ENCODE data around the gene BMP10. TPM values are rescaled to one million over a fixed set of nuclear protein-coding genes. Genes with fewer than 3 reads are reported as not detected.

BMP10 gene
- total RNA-seq, 1 experiment from 2014 or later: not detected

DNA sequence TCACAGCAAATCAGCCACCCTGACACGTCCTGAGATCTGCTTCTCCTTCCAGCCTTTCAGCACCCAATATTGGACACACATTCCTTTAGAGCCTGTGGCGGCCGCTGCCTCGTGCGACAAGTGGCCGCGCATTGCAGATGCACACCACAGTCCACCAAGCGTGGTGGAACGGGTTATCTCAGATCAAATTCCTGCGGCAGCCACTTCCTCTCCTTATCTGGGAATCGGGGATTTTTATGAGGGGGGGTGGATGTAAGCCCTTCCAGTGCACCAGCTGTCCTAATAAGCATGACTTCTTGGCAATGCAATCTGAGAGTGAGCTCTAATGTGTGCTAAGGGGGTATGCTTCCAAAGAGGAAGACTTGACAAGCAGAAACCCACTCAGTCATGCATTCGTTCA is 18.3 kb upstream of the BMP10 start:
- Histone ChIP-seq H3K4me2 (ENCODE audit: low read length) (no peak overlapping the region), H2AFZ (ENCODE audit: low read depth, low read length, poor library complexity, severe bottlenecking) (no peak overlapping the region), H3K27me3 (ENCODE audit: insufficient read depth, low read length) (no peaks in the 10 kb centered on the region), H3K4me3 (replicated peaks in 1 of 2; ENCODE audit: low read depth in 1 of 2, low read length in 2 of 2) (no peak overlapping the region), H3K4me1 (ENCODE audit: control insufficient read depth in 1 of 2, insufficient read depth in 2 of 2, low read length in 2 of 2) (no peaks in the 10 kb centered on the region), H3K9me2 (ENCODE audit: insufficient read depth) (no peaks in the 10 kb centered on the region), H3K9me3 (ENCODE audit: control insufficient read depth in 1 of 2, insufficient read depth in 1 of 2, low read depth in 1 of 2, low read length in 2 of 2) (no peaks in the 10 kb centered on the region), H3K36me3 (ENCODE audit: control insufficient read depth in 1 of 2, insufficient read depth in 2 of 2, low read length in 2 of 2) (no peaks in the 10 kb centered on the region), H3K27ac (ENCODE audit: low read depth, low read length) (no peak overlapping the region), H3K79me2 (ENCODE audit: insufficient read depth, low read length) (no peaks in the 10 kb centered on the region), H3K9ac (ENCODE audit: low read length) (no peak overlapping the region), H4K20me1 (ENCODE audit: insufficient read depth) (no peaks in the 10 kb centered on the region)
- POLR2A ChIA-PET: no interaction called here
- DNase-seq (ENCODE audit: low read depth, low spot score) (no peak), ATAC-seq (no peak)
- TF ChIP-seq CBX3 (IDR thresholded peaks at IDR 0.05; ENCODE audit: low read depth) (no peak), YY1 (IDR thresholded peaks at IDR 0.05; ENCODE audit: extremely low read depth, insufficient replicate concordance, low read depth, low read length) (no peak), ZFX (IDR thresholded peaks at IDR 0.05) (no peak), CEBPB (IDR thresholded peaks at IDR 0.05; ENCODE audit: low read depth) (no peak), JUND (IDR thresholded peaks at IDR 0.05) (no peak), ELF1 (IDR thresholded peaks at IDR 0.05; ENCODE audit: borderline replicate concordance, low read depth) (no peak), SRF (IDR thresholded peaks at IDR 0.05; ENCODE audit: low read depth) (no peak), POLR2AphosphoS5 (IDR thresholded peaks at IDR 0.05; ENCODE audit: low read depth, low read length) (no peak), POLR2A (IDR thresholded peaks at IDR 0.05; ENCODE audit: borderline replicate concordance, extremely low read depth, insufficient read depth, insufficient read length) (no peak)
- TF ChIP-seq, protein P1, sequence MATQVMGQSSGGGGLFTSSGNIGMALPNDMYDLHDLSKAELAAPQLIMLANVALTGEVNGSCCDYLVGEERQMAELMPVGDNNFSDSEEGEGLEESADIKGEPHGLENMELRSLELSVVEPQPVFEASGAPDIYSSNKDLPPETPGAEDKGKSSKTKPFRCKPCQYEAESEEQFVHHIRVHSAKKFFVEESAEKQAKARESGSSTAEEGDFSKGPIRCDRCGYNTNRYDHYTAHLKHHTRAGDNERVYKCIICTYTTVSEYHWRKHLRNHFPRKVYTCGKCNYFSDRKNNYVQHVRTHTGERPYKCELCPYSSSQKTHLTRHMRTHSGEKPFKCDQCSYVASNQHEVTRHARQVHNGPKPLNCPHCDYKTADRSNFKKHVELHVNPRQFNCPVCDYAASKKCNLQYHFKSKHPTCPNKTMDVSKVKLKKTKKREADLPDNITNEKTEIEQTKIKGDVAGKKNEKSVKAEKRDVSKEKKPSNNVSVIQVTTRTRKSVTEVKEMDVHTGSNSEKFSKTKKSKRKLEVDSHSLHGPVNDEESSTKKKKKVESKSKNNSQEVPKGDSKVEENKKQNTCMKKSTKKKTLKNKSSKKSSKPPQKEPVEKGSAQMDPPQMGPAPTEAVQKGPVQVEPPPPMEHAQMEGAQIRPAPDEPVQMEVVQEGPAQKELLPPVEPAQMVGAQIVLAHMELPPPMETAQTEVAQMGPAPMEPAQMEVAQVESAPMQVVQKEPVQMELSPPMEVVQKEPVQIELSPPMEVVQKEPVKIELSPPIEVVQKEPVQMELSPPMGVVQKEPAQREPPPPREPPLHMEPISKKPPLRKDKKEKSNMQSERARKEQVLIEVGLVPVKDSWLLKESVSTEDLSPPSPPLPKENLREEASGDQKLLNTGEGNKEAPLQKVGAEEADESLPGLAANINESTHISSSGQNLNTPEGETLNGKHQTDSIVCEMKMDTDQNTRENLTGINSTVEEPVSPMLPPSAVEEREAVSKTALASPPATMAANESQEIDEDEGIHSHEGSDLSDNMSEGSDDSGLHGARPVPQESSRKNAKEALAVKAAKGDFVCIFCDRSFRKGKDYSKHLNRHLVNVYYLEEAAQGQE (IDR thresholded peaks at IDR 0.05; ENCODE audit: low read depth): no peak
- RAD21 ChIA-PET (ENCODE audit: low non-redundant PET in 1 of 2, low total read pairs in 2 of 2, uncharacterized antibody in 2 of 2, unreplicated experiment in 2 of 2): no interaction called here
- intact Hi-C loops (cut with micrococcal nuclease): no loop called here
- BruUV-seq (replicated peaks): no TSS peak
- CTCF ChIA-PET: no interaction called here
